CD4-positive, CD25-positive, alpha-beta regulatory T cell (primary cell): ENCODE data around the gene MFSD8. TPM values are rescaled to one million over a fixed set of nuclear protein-coding genes. Genes with fewer than 3 reads are reported as not detected.

Source experiments
- ATAC-seq, 2 donors: fragments of 150-1000 bp; cut with Tn5 transposase; one replicate each; pipeline ENCODE4 v1.10.0; 2021; ENCODE audit warnings: low read depth in 2 of 2, moderate number of reproducible peaks in 2 of 2, moderate library complexity in 1 of 2
- DNase-seq, 3 donors: peaks; one replicate each; pipeline versions ENCODE4 v3.0.0 to v3.0.0-alpha.2; 2012 to 2022; ENCODE audit warnings: mixed read lengths in 1 of 3
- H3K27ac ChIP-seq: one replicate; pipeline ENCODE4 v1.7.0; 2013; ENCODE audit warnings: mild to moderate bottlenecking, low read length; ENCODE audit not compliant: insufficient read depth, poor library complexity, severe bottlenecking
- H3K27me3 ChIP-seq: one replicate; pipeline ENCODE4 v1.7.0; 2013; ENCODE audit warnings: low read length; ENCODE audit not compliant: control insufficient read depth, insufficient read depth
- H3K36me3 ChIP-seq: one replicate; pipeline ENCODE4 v1.7.0; 2013; ENCODE audit warnings: mild to moderate bottlenecking, low read length, moderate library complexity; ENCODE audit not compliant: control insufficient read depth, insufficient read depth
- H3K4me1 ChIP-seq: 2 replicates; pipeline ENCODE4 v1.7.0; 2013; ENCODE audit warnings: mild to moderate bottlenecking, low read length; ENCODE audit not compliant: insufficient read depth, control insufficient read depth, poor library complexity, severe bottlenecking
- H3K4me3 ChIP-seq: one replicate; pipeline ENCODE4 v1.7.0; 2013; ENCODE audit warnings: low read depth, mild to moderate bottlenecking, low read length, moderate library complexity
- H3K9me3 ChIP-seq, 2 experiments: 1 replicate in 1 of 2; 2 replicates in 1 of 2; pipeline ENCODE4 v1.7.0; 2013; ENCODE audit warnings: low read length in 2 of 2, mild to moderate bottlenecking in 1 of 2, moderate library complexity in 1 of 2; ENCODE audit not compliant: control insufficient read depth in 2 of 2
- H3K27ac Mint-ChIP-seq, 3 donors: one replicate each; pipeline ENCODE4 v1.8.0; 2020 to 2022; ENCODE audit warnings: mild to moderate bottlenecking in 3 of 3, mixed read lengths in 3 of 3, moderate library complexity in 2 of 3
- H3K27me3 Mint-ChIP-seq: one replicate; pipeline ENCODE4 v1.8.0; 2022; ENCODE audit warnings: mild to moderate bottlenecking, mixed read lengths
- H3K36me3 Mint-ChIP-seq: one replicate; pipeline ENCODE4 v1.8.0; 2020; ENCODE audit warnings: mixed read lengths
- H3K4me1 Mint-ChIP-seq, 4 donors: one replicate each; pipeline ENCODE4 v1.8.0; 2020 to 2022; ENCODE audit warnings: mixed read lengths in 4 of 4, mild to moderate bottlenecking in 1 of 4
- H3K4me3 Mint-ChIP-seq, 4 donors: one replicate each; pipeline ENCODE4 v1.8.0; 2020 to 2022; ENCODE audit warnings: mild to moderate bottlenecking in 4 of 4, mixed read lengths in 4 of 4, moderate library complexity in 3 of 4
- H3K9me3 Mint-ChIP-seq, 7 donors: one replicate each; pipeline ENCODE4 v1.8.0; 2020 to 2022; ENCODE audit warnings: mixed read lengths in 7 of 7, mild to moderate bottlenecking in 3 of 7, moderate library complexity in 2 of 7
- polyA plus RNA-seq, 4 donors: library from polyadenylated mRNA; unstranded; fragments of 300-500 nt; fragmentation: Illumina TruSeq; gene quantifications; one replicate each; pipeline ENCODE4 v1.2.3, GENCODE V29; 2021
- total RNA-seq: library from RNA; stranded (reverse); gene quantifications from one replicate; pipeline ENCODE4 v1.2.3, GENCODE V29; 2022

MFSD8 gene
- total and polyA plus RNA-seq, 5 donors from 2014 or later, result 7.2 to 31.3 (median 10.5) TPM

- Mint-ChIP-seq H3K36me3 (no peaks in the 10 kb centered on the region), H3K9me3 (peaks cover 0 to 1% (median 0%) of the 10 kb centered on the region in 7 donors), H3K27me3 (no peaks in the 10 kb centered on the region), H3K4me3 (peak overlapping the region in 1 of 4 donors; percentile 21), H3K4me1 (peaks cover 0 to 5% (median 2%) of the 10 kb centered on the region in 4 donors), H3K27ac (peak overlapping the region in 1 of 3 donors; percentile 22)
- Histone ChIP-seq H3K4me1 (no peaks in the 10 kb centered on the region), H3K9me3 (no peaks in the 10 kb centered on the region), H3K4me3 (no peak overlapping the region), H3K27ac (no peak overlapping the region), H3K27me3 (no peaks in the 10 kb centered on the region), H3K36me3 (no peaks in the 10 kb centered on the region)
- no peak for ATAC-seq
- DNase-seq, result no peak
Measured at GRCh38 chr4:127870688-127871087, 94.3 kb downstream of the MFSD8 start.

DNA sequence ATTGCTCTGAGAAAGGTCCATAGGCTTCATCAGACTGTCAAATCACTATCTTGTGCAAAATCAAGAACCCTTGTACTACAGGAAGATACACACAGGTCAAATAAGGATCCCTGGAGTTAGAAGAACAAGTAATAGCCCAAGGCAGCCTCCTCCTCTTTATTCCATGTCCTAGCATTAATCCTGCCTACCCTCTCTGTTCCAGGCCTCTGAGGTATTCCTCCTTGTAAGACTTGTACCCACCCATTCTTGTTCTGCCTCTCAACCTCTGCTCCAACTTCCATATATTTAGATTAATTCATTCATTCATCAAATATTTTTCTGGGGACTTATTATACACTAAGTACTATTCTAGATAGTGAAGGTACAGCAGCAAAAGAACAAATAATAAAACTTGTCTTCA lies 94.7 kb downstream of the MFSD8 start:
- ATAC-seq, result no peak
- peaks cover 0 to 5% (median 2%) of the 10 kb centered on the region in 4 donors for H3K4me1 Mint-ChIP-seq
- no peak overlapping the region for H3K27ac Mint-ChIP-seq
- DNase-seq, result no peak
- H3K9me3 Mint-ChIP-seq, result peaks cover 0 to 1% (median 0%) of the 10 kb centered on the region in 7 donors
- H3K4me3 Mint-ChIP-seq, result no peak overlapping the region
- H3K36me3 ChIP-seq, result no peaks in the 10 kb centered on the region
- no peaks in the 10 kb centered on the region for H3K9me3 ChIP-seq
- no peak overlapping the region for H3K27ac ChIP-seq
- H3K4me1 ChIP-seq, result no peaks in the 10 kb centered on the region
- H3K27me3 Mint-ChIP-seq, result no peaks in the 10 kb centered on the region
- no peaks in the 10 kb centered on the region for H3K27me3 ChIP-seq
- no peaks in the 10 kb centered on the region for H3K36me3 Mint-ChIP-seq
- no peak overlapping the region for H3K4me3 ChIP-seq

DNA sequence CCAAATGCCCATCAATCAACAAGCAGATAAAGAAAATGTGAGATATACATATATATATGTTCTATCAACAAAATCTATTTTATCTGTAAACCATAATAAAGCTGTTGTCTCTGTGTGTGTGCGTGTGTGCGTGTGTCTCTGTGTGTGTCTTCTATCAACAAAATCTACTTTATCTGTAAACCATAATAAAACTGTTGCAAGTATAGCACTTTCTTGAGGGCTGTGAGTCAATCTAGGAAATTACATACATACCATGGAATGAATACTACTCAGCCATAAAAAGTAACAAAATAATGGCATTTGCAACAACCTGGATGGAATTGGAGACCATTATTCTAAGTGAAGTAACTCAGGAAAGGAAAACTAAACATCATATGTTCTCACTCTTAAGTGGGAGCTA lies 96.8 kb downstream of the MFSD8 start:
- DNase-seq (no peak), ATAC-seq (no peak)
- no peaks in the 10 kb centered on the region for H3K27me3 Mint-ChIP-seq
- no peak overlapping the region for H3K4me3 ChIP-seq
- H3K9me3 ChIP-seq, result no peaks in the 10 kb centered on the region
- no peaks in the 10 kb centered on the region for H3K27me3 ChIP-seq
- peaks cover 0 to 3% (median 0%) of the 10 kb centered on the region in 7 donors for H3K9me3 Mint-ChIP-seq
- H3K27ac Mint-ChIP-seq, result no peak overlapping the region
- H3K4me1 ChIP-seq, result no peaks in the 10 kb centered on the region
- H3K4me3 Mint-ChIP-seq, result no peak overlapping the region
- no peaks in the 10 kb centered on the region for H3K36me3 ChIP-seq
- H3K36me3 Mint-ChIP-seq, result no peaks in the 10 kb centered on the region
- peaks cover 0 to 4% (median 0%) of the 10 kb centered on the region in 4 donors for H3K4me1 Mint-ChIP-seq
- H3K27ac ChIP-seq, result no peak overlapping the region

Other genes starting within 250 kb of the MFSD8 start
- gene SLC25A31, start 234.8 kb downstream of the MFSD8 start, total RNA-seq, result not detected
- gene SLC25A31, start 234.8 kb downstream of the MFSD8 start, polyA plus RNA-seq, result not detected
- gene HSPA4L, start 182.9 kb downstream of the MFSD8 start, total RNA-seq, result not detected
- gene HSPA4L, start 182.9 kb downstream of the MFSD8 start, polyA plus RNA-seq, result not detected
- gene PLK4, start 84.3 kb downstream of the MFSD8 start, total RNA-seq, result 13.8 TPM
- 1 to 10 TPM; 1.3 to 4.5 (median 2.4) TPM for gene PLK4, start 84.3 kb downstream of the MFSD8 start, polyA plus RNA-seq
- gene ABHD18, start 233 bp upstream of the MFSD8 start, total RNA-seq, result 22.7 TPM
- gene ABHD18, start 233 bp upstream of the MFSD8 start, polyA plus RNA-seq, result 10 to 100 TPM; 10.9 to 13.4 (median 12.1) TPM
- 8.8 TPM for gene LARP1B, start 96.1 kb upstream of the MFSD8 start, total RNA-seq
- 1 to 10 TPM; 3.1 to 3.5 (median 3.3) TPM for gene LARP1B, start 96.1 kb upstream of the MFSD8 start, polyA plus RNA-seq